GM12875 (cell line): ENCODE measurements around the gene TIMP3.
"Not testable (repeated sequence)": the region's sequence is repeated elsewhere in the genome, so short reads cannot be mapped to it uniquely, and the experiment has no call there.

Source experiments
- H3K4me3 ChIP-seq: one replicate; pipeline ENCODE4 v1.5.1; 2011; ENCODE audit warnings: low read depth, low read length, control low read depth
- CTCF ChIP-seq: IDR thresholded peaks from 2 replicates; pipeline ENCODE4 v1.5.1; 2011; ENCODE audit warnings: low read depth, mild to moderate bottlenecking, control low read depth, inconsistent platforms, low read length, moderate library complexity, borderline replicate concordance; ENCODE audit not compliant: insufficient read depth

TIMP3 gene

GRCh38 chr22:32801537-32802236, at the start of gene TIMP3:
Gene TIMP3 (plus strand): TSS chr22:32801705. CDS start chr22:32802002, 297 bp downstream.
- H3K4me3 ChIP-seq: no peak within 1 kb of the TSS
- TF ChIP-seq CTCF: no peak

- no peak for TF ChIP-seq CTCF
- H3K4me3 ChIP-seq: no peak overlapping the region
Measured at GRCh38 chr22:32752326-32752725, 49.2 kb upstream of the TIMP3 start.

GRCh38 chr22:32752816-32753520, 48.5 kb upstream of the TIMP3 start:
- TF ChIP-seq CTCF: no peak
- H3K4me3 ChIP-seq: no peak overlapping the region

GRCh38 chr22:32753591-32753990, 47.9 kb upstream of the TIMP3 start:
- no peak for TF ChIP-seq CTCF
- H3K4me3 ChIP-seq: no peak overlapping the region

- H3K4me3 ChIP-seq: no peak overlapping the region
- TF ChIP-seq CTCF: no peak
Measured at GRCh38 chr22:32754413-32755041, 47.0 kb upstream of the TIMP3 start.

- not testable (repeated sequence) for H3K4me3 ChIP-seq
Measured at GRCh38 chr22:32757086-32757762, 44.3 kb upstream of the TIMP3 start.

- TF ChIP-seq CTCF: no peak
- H3K4me3 ChIP-seq: no peak overlapping the region
Measured at GRCh38 chr22:32758866-32759385, 42.6 kb upstream of the TIMP3 start.
